Neuronal stem cell (in vitro differentiated cells): ENCODE data around the gene TH.
A peak's percentile ranks its signal among the peaks of the same experiment; 100 is the strongest.

ENCODE experiments used
- DNase-seq: peaks from one replicate; pipeline ENCODE4 v3.0.0-alpha.2; 2013; ENCODE audit warnings: low spot score
- H2AFZ ChIP-seq: one replicate; pipeline ENCODE4 v1.6.1; 2013; ENCODE audit warnings: mild to moderate bottlenecking, low read length, inconsistent platforms
- H2AK5ac ChIP-seq: 2 replicates; pipeline ENCODE4 v1.6.1; 2013; ENCODE audit warnings: low read depth, mild to moderate bottlenecking, inconsistent platforms, low read length, moderate library complexity, mixed read lengths
- H2BK120ac ChIP-seq: 2 replicates; pipeline ENCODE4 v1.6.1; 2013; ENCODE audit warnings: low read depth, mild to moderate bottlenecking, inconsistent platforms, low read length, moderate library complexity, mixed read lengths
- H2BK12ac ChIP-seq: one replicate; pipeline ENCODE4 v1.6.1; 2013; ENCODE audit warnings: low read length, inconsistent platforms
- H2BK15ac ChIP-seq: 2 replicates; pipeline ENCODE4 v1.6.1; 2013; ENCODE audit warnings: mild to moderate bottlenecking, low read length, inconsistent platforms, mixed read lengths
- H2BK5ac ChIP-seq: one replicate; pipeline ENCODE4 v1.6.1; 2013; ENCODE audit warnings: inconsistent platforms, mild to moderate bottlenecking, low read length, moderate library complexity
- H3K14ac ChIP-seq: one replicate; pipeline ENCODE4 v1.6.1; 2013; ENCODE audit warnings: low read length, inconsistent platforms
- H3K18ac ChIP-seq: 2 replicates; pipeline ENCODE4 v1.6.1; 2013; ENCODE audit warnings: low read length, inconsistent platforms
- H3K23ac ChIP-seq: 2 replicates; pipeline ENCODE4 v1.6.1; 2013; ENCODE audit warnings: low read depth, mild to moderate bottlenecking, mixed read lengths, low read length, inconsistent platforms; ENCODE audit not compliant: poor library complexity
- H3K27ac ChIP-seq: replicated peaks from 3 replicates; pipeline ENCODE4 v1.5.1; 2013; ENCODE audit warnings: low read length, inconsistent platforms
- H3K27me3 ChIP-seq, 3 experiments: 2 replicates each; pipeline ENCODE4 v1.6.1; 2013; ENCODE audit warnings: low read length in 3 of 3, mild to moderate bottlenecking in 2 of 3, inconsistent platforms in 1 of 3, low read depth in 1 of 3, mixed read lengths in 1 of 3, moderate library complexity in 1 of 3; ENCODE audit not compliant: control insufficient read depth in 3 of 3, insufficient read depth in 3 of 3
- H3K36me3 ChIP-seq, 2 donors: replicated peaks in 1 of 2; 2 replicates each; pipeline ENCODE4 v1.6.1; 2013; ENCODE audit warnings: low read length in 2 of 2; ENCODE audit not compliant: control insufficient read depth in 2 of 2, insufficient read depth in 2 of 2
- H3K4ac ChIP-seq: 2 replicates; pipeline ENCODE4 v1.6.1; 2013; ENCODE audit warnings: inconsistent platforms, mild to moderate bottlenecking, low read length, moderate library complexity
- H3K4me1 ChIP-seq, 2 donors: 1 replicate in 1 of 2; 2 replicates in 1 of 2; pipeline ENCODE4 v1.6.1; 2013; ENCODE audit warnings: low read length in 2 of 2, low read depth in 1 of 2; ENCODE audit not compliant: control insufficient read depth in 2 of 2, insufficient read depth in 1 of 2
- H3K4me2 ChIP-seq: one replicate; pipeline ENCODE4 v1.6.1; 2013; ENCODE audit warnings: mild to moderate bottlenecking, low read length, inconsistent platforms; ENCODE audit not compliant: insufficient read depth, poor library complexity, severe bottlenecking
- H3K4me3 ChIP-seq, 2 donors: 2 replicates each; pipeline ENCODE4 v1.5.1; 2013; ENCODE audit warnings: low read length in 2 of 2, mild to moderate bottlenecking in 2 of 2, inconsistent platforms in 1 of 2, moderate library complexity in 1 of 2
- H3K79me1 ChIP-seq: one replicate; pipeline ENCODE4 v1.6.1; 2013; ENCODE audit warnings: low read depth, mild to moderate bottlenecking, inconsistent platforms, low read length, moderate library complexity
- H3K9ac ChIP-seq: one replicate; pipeline ENCODE4 v1.6.1; 2013; ENCODE audit warnings: mild to moderate bottlenecking, low read depth, low read length, inconsistent platforms; ENCODE audit not compliant: poor library complexity
- H3K9me3 ChIP-seq, 2 donors: replicated peaks in 1 of 2; 2 replicates each; pipeline versions ENCODE3 to v1.6.1; 2013; ENCODE audit warnings: low read length in 2 of 2, mild to moderate bottlenecking in 2 of 2, inconsistent platforms in 1 of 2, low read depth in 1 of 2, mixed read lengths in 1 of 2, moderate library complexity in 1 of 2; ENCODE audit not compliant: control insufficient read depth in 2 of 2, insufficient read depth in 1 of 2
- H4K8ac ChIP-seq: one replicate; pipeline ENCODE4 v1.6.1; 2013; ENCODE audit warnings: low read depth, mild to moderate bottlenecking, inconsistent platforms, low read length, moderate library complexity
- H4K91ac ChIP-seq: one replicate; pipeline ENCODE4 v1.6.1; 2013; ENCODE audit warnings: low read length, low read depth, mild to moderate bottlenecking, inconsistent platforms; ENCODE audit not compliant: poor library complexity
- WGBS, 2 donors: extraction: QIAGEN DNeasy Blood & Tissue Kit; methylation state at CpG; one replicate each; pipeline ENCODE4 v1.1.7; 2013; ENCODE audit warnings: missing lambda C conversion rate in 2 of 2, mixed read lengths in 1 of 2; ENCODE audit not compliant: insufficient read length in 2 of 2, insufficient replicate concordance in 1 of 2; ENCODE audit errors: extremely low coverage in 2 of 2; 5-methylcytosine and 5-hydroxymethylcytosine counted together

Gene TH

DNA sequence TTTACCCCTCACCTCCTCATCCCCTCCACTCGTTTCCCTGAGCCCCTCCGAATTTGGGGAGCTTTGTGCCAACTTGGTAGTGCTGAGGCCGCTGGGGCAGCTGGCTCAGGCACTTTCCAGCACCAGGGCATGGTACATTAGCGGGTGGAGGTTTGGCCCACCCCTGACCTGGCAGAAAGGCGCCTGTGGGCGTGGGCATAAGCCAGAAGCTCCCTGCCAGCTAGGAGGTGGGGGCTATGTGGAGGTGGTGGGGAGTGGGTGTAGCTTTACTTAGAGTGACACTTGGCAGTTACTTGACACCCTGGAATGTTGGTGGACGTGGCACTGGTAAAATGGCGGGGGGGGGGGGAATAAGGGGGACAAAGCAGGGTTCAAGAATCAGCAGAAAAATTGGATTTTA, 22.2 kb downstream of the TH start:
- H3K27ac ChIP-seq, result no peak overlapping the region
- peak overlapping the region; percentile 66 for H2AK5ac ChIP-seq
- no peaks in the 10 kb centered on the region for H3K9me3 ChIP-seq
- no peak overlapping the region for H2BK5ac ChIP-seq
- H3K23ac ChIP-seq, result peak overlapping the region; percentile 34
- H2BK120ac ChIP-seq, result no peak overlapping the region
- H4K8ac ChIP-seq, result no peak overlapping the region
- no peak overlapping the region for H3K4ac ChIP-seq
- H4K91ac ChIP-seq, result no peak overlapping the region
- no peak overlapping the region for H3K14ac ChIP-seq
- peak overlapping the region; percentile 88 for H3K18ac ChIP-seq
- peak overlapping the region; percentile 92 for H2BK12ac ChIP-seq
- H3K36me3 ChIP-seq, result no peaks in the 10 kb centered on the region
- no peak overlapping the region for H2AFZ ChIP-seq
- no peak overlapping the region for H3K9ac ChIP-seq
- H3K27me3 ChIP-seq, result peaks cover 18 to 79% (median 41%) of the 10 kb centered on the region in 3 experiments
- peak overlapping the region; percentile 60 for H2BK15ac ChIP-seq
- DNase-seq, result no peak
- peak overlapping the region; percentile 20 for H3K4me2 ChIP-seq
- H3K4me3 ChIP-seq, result no peak overlapping the region
- peaks cover 8 to 31% of the 10 kb centered on the region in 2 donors for H3K4me1 ChIP-seq
- WGBS, 2 donors, result no CpG with 5 or more reads among the region's 8 CpGs
- H3K79me1 ChIP-seq, result no peaks in the 10 kb centered on the region

GRCh38 chr11:2148595-2148994, 23.0 kb downstream of the TH start:
- no peak overlapping the region for H3K23ac ChIP-seq
- H2BK12ac ChIP-seq, result no peak overlapping the region
- no peak overlapping the region for H2AFZ ChIP-seq
- no peak overlapping the region for H3K4ac ChIP-seq
- no peak overlapping the region for H2BK5ac ChIP-seq
- H3K4me1 ChIP-seq, result peaks cover 8 to 31% of the 10 kb centered on the region in 2 donors
- H2BK120ac ChIP-seq, result no peak overlapping the region
- no peak overlapping the region for H4K8ac ChIP-seq
- no peak overlapping the region for H3K18ac ChIP-seq
- no peak overlapping the region for H3K4me2 ChIP-seq
- H2BK15ac ChIP-seq, result no peak overlapping the region
- H3K79me1 ChIP-seq, result no peaks in the 10 kb centered on the region
- no peak overlapping the region for H3K14ac ChIP-seq
- H2AK5ac ChIP-seq, result peak overlapping the region; percentile 88
- H3K9ac ChIP-seq, result no peak overlapping the region
- H3K4me3 ChIP-seq, result no peak overlapping the region
- no peaks in the 10 kb centered on the region for H3K36me3 ChIP-seq
- H4K91ac ChIP-seq, result no peak overlapping the region
- H3K9me3 ChIP-seq, result no peaks in the 10 kb centered on the region
- H3K27ac ChIP-seq, result no peak overlapping the region
- WGBS, 2 donors, result no CpG with 5 or more reads among the region's 5 CpGs
- no peak for DNase-seq
- H3K27me3 ChIP-seq, result peaks cover 27 to 82% (median 49%) of the 10 kb centered on the region in 3 experiments

- H3K14ac ChIP-seq, result no peak overlapping the region
- no peak overlapping the region for H3K27ac ChIP-seq
- H2AK5ac ChIP-seq, result peak overlapping the region; percentile 88
- H3K23ac ChIP-seq, result no peak overlapping the region
- peaks cover 36 to 86% (median 61%) of the 10 kb centered on the region in 3 experiments for H3K27me3 ChIP-seq
- no peak overlapping the region for H2AFZ ChIP-seq
- H3K4me2 ChIP-seq, result no peak overlapping the region
- H3K9ac ChIP-seq, result peak overlapping the region; percentile 17
- no peaks in the 10 kb centered on the region for H3K36me3 ChIP-seq
- no CpG with 5 or more reads among the region's 11 CpGs for WGBS, 2 donors
- no peak overlapping the region for H2BK120ac ChIP-seq
- no peaks in the 10 kb centered on the region for H3K9me3 ChIP-seq
- H3K4me3 ChIP-seq, result no peak overlapping the region
- no peak for DNase-seq
- peaks cover 8 to 31% of the 10 kb centered on the region in 2 donors for H3K4me1 ChIP-seq
- H2BK5ac ChIP-seq, result peak overlapping the region; percentile 30
- H2BK15ac ChIP-seq, result peak overlapping the region; percentile 92
- H3K4ac ChIP-seq, result no peak overlapping the region
- no peaks in the 10 kb centered on the region for H3K79me1 ChIP-seq
- peak overlapping the region; percentile 86 for H2BK12ac ChIP-seq
- H3K18ac ChIP-seq, result peak overlapping the region; percentile 60
- H4K8ac ChIP-seq, result no peak overlapping the region
- no peak overlapping the region for H4K91ac ChIP-seq
Measured at GRCh38 chr11:2147391-2147790, 24.2 kb downstream of the TH start.

- H3K4ac ChIP-seq, result no peak overlapping the region
- no peak overlapping the region for H3K27ac ChIP-seq
- peak overlapping the region; percentile 20 for H3K18ac ChIP-seq
- no peak overlapping the region for H3K9ac ChIP-seq
- no peaks in the 10 kb centered on the region for H3K36me3 ChIP-seq
- H3K4me3 ChIP-seq, result no peak overlapping the region
- peak overlapping the region; percentile 9 for H3K14ac ChIP-seq
- H2BK5ac ChIP-seq, result no peak overlapping the region
- no peak overlapping the region for H2BK120ac ChIP-seq
- H3K4me2 ChIP-seq, result no peak overlapping the region
- peak overlapping the region; percentile 76 for H2AK5ac ChIP-seq
- peaks cover 46 to 94% (median 75%) of the 10 kb centered on the region in 3 experiments for H3K27me3 ChIP-seq
- H2BK12ac ChIP-seq, result peak overlapping the region; percentile 33
- H3K9me3 ChIP-seq, result no peaks in the 10 kb centered on the region
- H4K8ac ChIP-seq, result no peak overlapping the region
- H3K23ac ChIP-seq, result peak overlapping the region; percentile 35
- no peaks in the 10 kb centered on the region for H3K79me1 ChIP-seq
- H2BK15ac ChIP-seq, result peak overlapping the region; percentile 41
- no peak overlapping the region for H4K91ac ChIP-seq
- no peak overlapping the region for H2AFZ ChIP-seq
- WGBS, 2 donors, result no CpG with 5 or more reads among the region's 19 CpGs
- H3K4me1 ChIP-seq, result peaks cover 8 to 28% of the 10 kb centered on the region in 2 donors
- DNase-seq, result no peak
Measured at GRCh38 chr11:2146051-2146450, 25.6 kb downstream of the TH start.
